Measurements from ENCODE around the gene EBF3.
A peak's percentile ranks its signal among the peaks of the same experiment; 100 is the strongest.

The EBF3 gene

GRCh38 chr10:129971381-129972144 is 7.5 kb upstream of the EBF3 start:
- peak; percentile 43 for DNase-seq

- peak; percentile 6 for DNase-seq
These were observed 6.6 kb upstream of the EBF3 start for GRCh38 chr10:129970465-129971364.

GRCh38 chr10:129969911-129970464 is 5.9 kb upstream of the EBF3 start:
- no peak for DNase-seq

GRCh38 chr10:129969184-129969910 is 5.3 kb upstream of the EBF3 start:
- DNase-seq: no peak

- DNase-seq: peak; percentile 47
These were observed 4.7 kb upstream of the EBF3 start for GRCh38 chr10:129968853-129969183.

- DNase-seq: no peak
These were observed 4.2 kb upstream of the EBF3 start for GRCh38 chr10:129968020-129968852.

- no peak for DNase-seq
These were observed 3.5 kb upstream of the EBF3 start for GRCh38 chr10:129967579-129968019.

GRCh38 chr10:129966889-129967578 is 3.0 kb upstream of the EBF3 start:
- DNase-seq: no peak

- no peak for DNase-seq
These were observed 2.4 kb upstream of the EBF3 start for GRCh38 chr10:129966370-129966888.

- no peak for DNase-seq
These were observed 1.9 kb upstream of the EBF3 start for GRCh38 chr10:129965959-129966358.

- no peak for DNase-seq
These were observed 1.3 kb upstream of the EBF3 start for GRCh38 chr10:129965425-129965808.

GRCh38 chr10:129964611-129965424 is 744 bp upstream of the EBF3 start:
- DNase-seq: no peak

GRCh38 chr10:129962872-129963640 is 1.0 kb downstream of the EBF3 start:
- no peak for DNase-seq

- no peak for DNase-seq
These were observed 1.8 kb downstream of the EBF3 start for GRCh38 chr10:129962031-129962871.

GRCh38 chr10:129961157-129961701 is 2.8 kb downstream of the EBF3 start:
- DNase-seq: no peak

GRCh38 chr10:129960481-129961156 is 3.5 kb downstream of the EBF3 start:
- DNase-seq: no peak

All from activated CD4-positive, alpha-beta T cell treated with anti-CD3 and anti-CD28 coated beads, Interleukin-2, amount 50 U/mL, for 16 hours (primary cell).